ENCODE results near the gene LIMA1. TPM values are rescaled to one million over a fixed set of nuclear protein-coding genes. Genes with fewer than 3 reads are reported as not detected.
"Not testable (repeated sequence)": the region's sequence is repeated elsewhere in the genome, so short reads cannot be mapped to it uniquely, and the experiment has no call there.

Gene LIMA1
- total RNA-seq, 1 donor from 2014 or later, result 66.1 TPM

- DNase-seq, result no peak
Observed at GRCh38 chr12:50246873-50247612, 36.3 kb downstream of the LIMA1 start.

- DNase-seq, result no peak
Observed at GRCh38 chr12:50246197-50246865, 37.0 kb downstream of the LIMA1 start.

- DNase-seq, result no peak
Observed at GRCh38 chr12:50243507-50243906, 39.8 kb downstream of the LIMA1 start.

- DNase-seq, result no peak
Observed at GRCh38 chr12:50242751-50243191, 40.5 kb downstream of the LIMA1 start.

- no peak for DNase-seq
Observed at GRCh38 chr12:50241178-50241577, 42.1 kb downstream of the LIMA1 start.

DNA sequence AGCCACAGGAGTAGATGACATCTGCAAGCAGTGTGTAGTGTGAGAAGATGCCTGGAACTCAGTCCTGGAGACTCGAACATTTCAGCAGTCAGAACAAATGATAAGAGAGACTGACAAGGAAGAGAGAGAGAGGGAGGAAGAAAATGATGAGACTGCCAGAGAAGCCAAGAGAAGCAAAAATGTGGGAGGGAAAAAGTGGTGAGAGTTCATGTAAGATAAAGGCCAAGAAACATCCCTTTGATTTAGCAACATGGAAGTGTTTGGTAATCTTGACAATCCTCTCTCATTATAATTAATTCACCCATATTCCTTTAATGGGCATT, 42.6 kb downstream of the LIMA1 start:
- DNase-seq, result no peak

DNA sequence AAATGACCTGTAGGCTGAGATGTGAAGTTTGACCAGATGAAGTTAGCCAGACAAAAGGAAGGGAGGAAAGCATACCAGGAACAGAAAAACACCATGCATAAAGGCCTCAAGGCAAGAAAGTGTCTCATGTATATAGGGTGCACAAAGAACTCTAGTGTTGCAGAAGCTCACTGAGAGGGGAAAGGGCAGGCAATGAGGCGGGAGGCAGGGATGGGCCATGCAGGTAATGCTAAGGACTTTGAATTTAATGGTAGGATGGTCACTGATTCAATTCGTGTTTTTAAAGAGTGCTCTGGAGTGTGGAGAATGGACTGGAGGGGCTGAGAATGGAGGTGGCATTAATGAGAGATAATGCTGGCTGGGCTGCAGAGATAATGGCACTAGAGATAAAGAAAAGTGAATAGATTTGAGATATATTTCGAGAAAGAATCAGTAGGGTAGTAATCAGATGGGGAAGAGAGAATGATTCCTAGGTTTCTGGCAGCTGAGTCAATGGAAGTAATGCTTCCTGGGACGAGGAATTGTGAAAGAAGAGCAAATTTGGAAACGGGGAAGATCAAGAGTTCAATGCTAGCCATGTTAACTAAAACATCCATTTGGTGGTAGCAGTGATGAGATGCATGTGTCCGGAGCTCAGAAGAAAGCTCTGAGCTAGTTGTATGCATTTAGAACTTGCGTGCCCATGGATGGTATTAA, 43.1 kb downstream of the LIMA1 start:
- no peak for DNase-seq

- DNase-seq, result no peak
Observed at GRCh38 chr12:50239355-50239891, 43.9 kb downstream of the LIMA1 start.

- DNase-seq, result no peak
Observed at GRCh38 chr12:50234347-50234746, 49.0 kb downstream of the LIMA1 start.

- DNase-seq, result no peak
Observed at GRCh38 chr12:50232771-50233209, 50.5 kb downstream of the LIMA1 start.

GRCh38 chr12:50232206-50232605, 51.1 kb downstream of the LIMA1 start:
- DNase-seq, result no peak

GRCh38 chr12:50231346-50231745, 52.0 kb downstream of the LIMA1 start:
- DNase-seq, result no peak

- no peak for DNase-seq
Observed at GRCh38 chr12:50230217-50230616, 53.1 kb downstream of the LIMA1 start.

- DNase-seq, result no peak
Observed at GRCh38 chr12:50224026-50224692, 59.2 kb downstream of the LIMA1 start.

GRCh38 chr12:50222275-50222783, 61.0 kb downstream of the LIMA1 start:
- peak; percentile 94 for DNase-seq

- peak; percentile 95 for DNase-seq
Observed at GRCh38 chr12:50221228-50222008, 61.9 kb downstream of the LIMA1 start.

DNA sequence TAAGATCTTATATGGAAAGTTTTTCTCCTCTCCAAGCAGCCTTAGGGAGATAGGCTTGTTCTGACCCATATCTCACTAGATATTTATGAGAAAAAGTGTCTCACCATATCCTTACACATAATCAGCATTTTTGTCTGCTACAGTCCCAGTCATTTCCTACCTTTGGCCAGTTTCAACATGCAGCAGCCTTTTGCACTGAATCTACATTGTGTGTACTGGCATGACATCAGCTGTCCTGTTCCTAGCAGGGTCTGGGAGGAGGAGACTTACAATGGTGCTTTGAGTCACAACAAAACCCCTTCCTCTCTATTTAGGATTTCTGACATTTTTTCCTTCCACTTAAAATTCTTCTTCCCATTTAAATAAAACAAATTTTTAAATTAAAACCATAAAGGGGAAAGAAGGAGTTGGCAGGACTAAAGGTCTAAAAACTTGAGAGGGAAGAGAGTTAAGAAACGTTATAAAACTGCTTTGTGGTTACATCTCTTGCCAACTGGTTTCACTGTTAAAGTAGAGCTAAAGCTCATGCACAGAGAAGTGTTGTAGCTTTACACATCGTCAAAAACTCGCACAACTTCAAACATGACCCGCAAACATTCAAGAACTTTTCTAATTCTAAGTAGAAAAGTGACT, 62.8 kb downstream of the LIMA1 start:
- DNase-seq, result peak; percentile 74

DNA sequence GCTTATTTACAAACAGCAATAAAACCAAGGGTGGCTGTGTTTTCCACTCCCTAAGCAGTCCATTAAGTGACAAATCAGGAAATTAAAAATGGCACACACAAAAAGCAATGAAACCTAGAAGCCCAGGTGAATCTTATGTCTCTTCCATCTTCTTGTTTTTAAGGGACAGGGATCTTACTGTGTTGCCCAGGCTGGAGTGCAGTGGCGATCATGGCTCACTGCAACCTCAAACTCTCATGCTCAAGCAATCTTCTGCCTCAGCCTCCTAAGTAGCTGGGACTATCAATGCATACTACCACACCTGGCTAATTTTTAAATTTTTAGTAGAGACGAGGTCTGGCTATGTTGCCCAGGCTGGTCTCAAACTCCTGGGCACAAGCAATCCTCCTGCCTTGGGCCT, 63.8 kb downstream of the LIMA1 start:
- DNase-seq, result no peak

GRCh38 chr12:50219001-50219400, 64.3 kb downstream of the LIMA1 start:
- not testable (repeated sequence) for DNase-seq

GRCh38 chr12:50218386-50218785, 64.9 kb downstream of the LIMA1 start:
- DNase-seq, result no peak

DNA sequence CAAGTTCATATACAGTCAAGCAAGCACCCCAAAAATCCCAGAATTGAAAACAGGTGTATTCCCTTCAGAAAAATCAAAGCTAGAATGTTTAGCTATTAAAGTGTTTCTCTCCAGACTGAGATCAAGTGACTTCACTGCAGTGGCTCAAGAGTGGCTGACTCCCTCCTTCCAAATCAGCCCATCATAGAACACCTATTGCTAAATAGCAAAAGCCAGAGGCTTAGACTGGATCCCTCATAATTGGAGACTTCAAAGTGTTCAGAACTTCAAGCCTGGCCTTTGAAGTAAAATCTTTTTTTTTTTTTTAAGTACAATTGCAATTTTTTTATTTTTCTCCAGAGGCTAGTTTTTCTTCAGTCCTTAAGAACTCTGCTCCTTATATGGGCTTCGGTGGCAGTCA, 66.1 kb downstream of the LIMA1 start:
- no peak for DNase-seq

Data from tongue (tissue), 2 donors.